ENCODE measurements around the gene C19orf85.

Gene C19orf85

DNA sequence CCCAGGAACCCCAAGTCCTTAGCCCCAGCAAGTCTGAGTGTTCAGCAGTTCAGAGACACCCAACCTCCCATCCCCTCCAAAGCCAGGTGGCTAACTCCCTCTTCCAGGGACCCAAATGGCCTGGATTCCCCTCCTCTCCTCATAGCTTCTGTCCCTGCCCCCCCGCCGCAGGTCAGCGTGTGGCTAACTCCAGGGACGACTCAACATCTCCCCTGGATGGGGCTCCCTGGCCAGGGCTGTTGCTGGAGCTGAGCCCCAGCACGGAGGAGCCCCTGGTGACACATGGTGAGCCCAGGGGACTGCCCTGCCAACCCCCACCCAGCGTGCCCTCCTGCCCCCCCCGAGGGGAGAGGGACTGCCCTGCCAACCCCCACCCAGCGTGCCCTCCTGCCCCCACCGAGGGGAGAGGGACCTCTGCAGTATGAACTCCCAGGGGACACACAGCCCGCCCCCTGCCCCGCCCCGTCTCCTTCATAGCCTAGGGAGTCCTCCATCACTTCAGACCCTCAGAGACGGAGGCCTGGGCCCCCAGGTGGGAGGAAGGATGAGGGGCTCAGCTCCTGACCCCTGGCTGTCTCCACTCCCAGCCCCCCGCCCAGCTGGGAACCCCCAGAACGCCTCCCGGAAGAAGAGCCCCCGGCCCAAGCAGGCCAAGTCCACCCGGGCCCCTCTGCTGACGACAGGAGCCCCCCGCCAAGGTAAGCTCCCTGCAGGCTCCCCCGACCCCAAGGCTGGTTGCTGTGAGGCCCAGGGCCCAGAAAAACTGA lies 25.3 kb upstream of the C19orf85 start:
- no peak for DNase-seq

DNA sequence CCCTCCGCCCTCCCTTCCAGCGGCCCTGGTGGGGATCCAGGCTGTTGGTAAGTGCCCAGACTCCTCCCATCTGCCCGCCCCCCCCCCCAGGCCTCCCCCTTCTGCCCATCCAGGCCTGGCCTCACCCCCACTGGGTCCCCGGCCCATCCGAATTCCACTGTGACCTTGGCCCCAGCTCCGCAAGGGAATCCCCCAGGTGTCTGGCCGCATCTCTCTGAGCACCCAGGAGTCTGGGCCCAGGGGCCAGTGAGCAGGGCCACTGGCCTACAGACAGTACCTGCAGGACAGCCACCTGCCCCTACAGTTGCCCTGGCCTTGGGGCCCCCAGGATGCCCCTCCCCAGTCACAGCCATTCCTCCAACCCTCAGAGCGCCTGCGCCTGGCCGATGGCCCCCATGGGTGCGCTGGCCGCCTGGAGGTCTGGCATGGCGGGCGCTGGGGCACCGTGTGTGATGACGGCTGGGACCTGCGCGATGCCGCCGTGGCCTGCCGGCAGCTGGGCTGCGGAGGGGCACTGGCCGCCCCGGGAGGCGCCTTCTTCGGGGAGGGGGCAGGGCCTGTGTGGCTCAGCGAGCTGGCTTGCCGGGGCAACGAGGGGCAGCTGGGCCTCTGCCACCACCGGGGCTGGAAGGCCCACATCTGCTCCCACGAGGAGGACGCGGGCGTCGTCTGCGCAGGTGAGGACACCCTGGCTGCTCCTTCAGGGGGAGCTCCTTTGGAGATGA lies 24.6 kb upstream of the C19orf85 start:
- DNase-seq = no peak

DNA sequence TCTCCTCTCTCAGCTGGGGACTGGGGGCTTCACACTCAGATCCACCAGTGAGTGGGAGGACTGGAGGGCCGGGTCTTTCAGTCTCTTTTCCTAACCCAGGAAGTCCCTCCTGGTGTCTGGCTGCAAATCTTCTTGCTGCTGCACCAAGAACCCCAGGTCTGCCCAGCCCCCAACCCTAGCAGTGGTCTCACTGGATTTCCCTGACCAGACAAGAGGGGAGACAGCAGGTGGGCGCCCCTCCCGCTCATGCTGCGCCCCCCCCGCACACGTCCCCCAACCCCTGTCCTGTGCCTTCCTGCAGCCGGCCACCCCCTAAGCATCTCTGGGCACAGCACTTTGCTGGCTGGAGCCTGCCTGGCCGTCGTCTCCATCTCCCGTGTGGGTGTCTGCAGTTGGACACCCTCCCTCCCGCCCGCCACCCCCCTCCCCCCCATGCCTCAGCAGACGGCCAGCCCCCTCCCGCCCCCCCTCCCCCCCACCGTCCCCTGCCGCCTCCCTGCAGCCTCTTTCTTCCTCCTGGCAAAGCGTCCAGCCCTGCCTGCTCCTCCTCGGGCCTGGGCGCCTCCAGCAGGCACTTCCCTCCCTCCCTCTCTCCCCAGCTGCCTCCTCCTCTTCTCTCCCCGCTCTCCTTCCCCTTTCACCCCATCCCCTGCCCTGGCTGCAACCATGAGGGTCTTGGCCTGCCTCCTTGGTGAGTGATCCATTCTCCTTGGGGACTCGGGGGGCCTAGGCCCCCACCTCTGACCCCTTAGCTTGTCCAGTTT lies 23.6 kb upstream of the C19orf85 start, which contains the start of gene SSC5D:
Gene SSC5D, plus strand, starts transcription at position 513 of the 764 bp plus-strand sequence. Its CDS starts 154 bp downstream, at position 667.
- DNase-seq = no peak

DNA sequence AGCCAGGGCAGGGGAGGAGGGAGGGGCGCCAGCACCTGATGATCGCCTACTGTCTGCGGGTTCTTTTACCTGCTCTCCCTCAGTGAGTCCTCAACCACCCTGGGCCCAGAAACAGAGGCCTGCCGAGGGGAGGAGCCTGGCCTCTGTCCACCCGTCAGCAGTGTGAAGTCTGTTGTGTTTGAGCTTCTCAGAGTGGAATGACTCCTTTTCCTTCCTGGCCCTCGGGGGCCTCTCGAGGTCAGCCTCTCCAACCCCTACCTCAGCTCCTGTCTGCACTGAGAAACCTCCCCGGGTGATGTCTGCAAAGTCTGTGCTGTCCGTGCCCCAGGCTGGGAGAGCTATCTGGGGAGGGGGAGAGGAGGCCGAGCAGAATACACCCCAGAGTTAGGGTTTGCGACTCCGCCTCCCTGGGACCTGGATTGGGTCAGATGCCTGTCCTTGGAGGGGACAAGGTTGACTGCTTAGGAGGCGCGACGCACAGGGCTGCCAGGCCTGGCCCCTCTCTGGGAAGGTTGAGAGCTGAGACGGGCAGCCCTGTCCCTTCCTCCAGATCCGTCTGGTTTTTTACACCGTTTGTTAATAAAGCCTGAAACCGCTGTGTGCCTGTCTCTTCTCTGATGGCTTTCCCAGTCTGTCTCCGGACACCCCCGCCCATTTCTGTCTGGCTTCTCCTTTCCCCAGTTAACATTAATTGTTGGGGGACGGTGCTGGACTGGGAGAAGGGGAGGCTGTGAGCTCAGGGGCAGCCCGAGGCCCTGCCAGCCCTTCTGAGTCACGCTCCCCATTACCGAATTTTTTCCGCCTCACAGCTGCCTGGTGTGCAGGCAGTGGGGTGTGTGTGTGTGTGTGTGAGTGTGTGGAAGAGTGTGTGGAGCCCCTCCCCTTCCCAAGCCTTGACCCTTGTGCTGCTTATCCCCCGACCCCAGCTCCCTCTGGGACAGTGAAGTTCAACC lies 22.7 kb upstream of the C19orf85 start:
- no peak for DNase-seq

DNA sequence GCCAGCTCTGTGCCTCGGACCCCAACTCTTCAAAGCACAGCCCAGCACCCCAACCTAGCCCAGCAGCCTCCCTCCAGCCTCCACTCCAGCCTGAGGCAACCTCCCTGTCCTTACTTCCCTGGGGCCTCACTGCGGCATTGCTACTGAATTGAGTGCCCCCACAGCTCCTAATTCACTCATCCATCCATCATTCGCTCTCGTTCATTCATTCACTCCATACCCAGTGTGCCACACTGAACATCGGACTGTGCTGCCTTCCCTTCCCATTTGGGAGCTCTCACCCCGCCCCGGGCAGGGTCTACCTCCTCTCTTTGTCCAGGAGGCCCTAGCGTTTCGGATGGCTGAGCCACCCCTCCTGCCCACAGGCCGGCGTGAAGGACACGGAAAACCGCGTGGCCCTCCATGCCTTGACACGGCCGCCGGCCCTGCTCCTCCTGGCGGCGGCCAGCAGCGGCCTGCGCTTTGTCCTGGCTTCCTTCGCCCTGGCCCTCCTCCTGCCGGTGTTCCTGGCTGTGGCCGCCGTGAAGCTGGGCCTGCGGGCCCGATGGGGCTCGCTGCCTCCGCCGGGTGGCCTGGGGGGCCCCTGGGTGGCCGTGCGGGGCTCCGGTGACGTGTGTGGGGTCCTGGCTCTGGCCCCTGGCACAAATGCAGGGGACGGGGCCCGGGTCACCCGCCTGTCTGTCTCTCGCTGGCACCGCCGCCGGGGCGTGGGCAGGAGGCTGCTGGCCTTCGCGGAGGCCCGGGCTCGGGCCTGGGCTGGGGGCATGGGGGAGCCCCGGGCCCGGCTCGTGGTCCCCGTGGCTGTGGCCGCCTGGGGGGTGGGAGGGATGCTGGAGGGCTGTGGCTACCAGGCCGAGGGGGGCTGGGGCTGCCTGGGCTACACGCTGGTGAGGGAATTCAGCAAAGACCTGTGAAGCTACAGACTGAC lies 21.8 kb upstream of the C19orf85 start:
- DNase-seq = no peak

DNA sequence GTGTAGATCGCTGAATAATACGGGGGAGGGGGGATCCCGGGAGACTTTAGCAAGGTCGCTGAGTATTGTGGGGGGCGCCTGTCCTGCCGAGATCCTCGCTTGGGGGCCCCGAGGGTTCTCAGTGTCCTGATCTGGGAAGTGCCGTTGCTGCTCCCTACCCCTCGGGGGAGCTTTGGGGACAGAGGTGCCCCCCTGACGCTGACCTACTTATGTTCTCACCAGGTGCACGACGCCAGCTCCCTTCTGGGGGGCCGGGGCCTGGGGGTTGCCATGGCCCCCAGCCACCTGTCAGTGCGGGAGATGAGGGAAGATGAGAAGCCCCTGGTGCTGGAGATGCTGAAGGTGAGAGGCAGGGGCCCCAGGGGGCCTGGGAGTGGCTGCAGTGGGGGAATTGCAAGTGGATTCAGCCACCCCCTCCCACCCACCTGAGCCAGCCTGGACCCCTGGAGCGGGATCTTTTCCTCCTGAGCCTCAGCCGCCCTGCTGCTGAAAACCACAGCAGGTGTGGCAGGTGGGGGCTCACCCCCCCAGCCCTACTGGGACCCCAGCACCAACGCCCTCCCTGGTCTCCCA lies 21.0 kb upstream of the C19orf85 start:
- no peak for DNase-seq

DNA sequence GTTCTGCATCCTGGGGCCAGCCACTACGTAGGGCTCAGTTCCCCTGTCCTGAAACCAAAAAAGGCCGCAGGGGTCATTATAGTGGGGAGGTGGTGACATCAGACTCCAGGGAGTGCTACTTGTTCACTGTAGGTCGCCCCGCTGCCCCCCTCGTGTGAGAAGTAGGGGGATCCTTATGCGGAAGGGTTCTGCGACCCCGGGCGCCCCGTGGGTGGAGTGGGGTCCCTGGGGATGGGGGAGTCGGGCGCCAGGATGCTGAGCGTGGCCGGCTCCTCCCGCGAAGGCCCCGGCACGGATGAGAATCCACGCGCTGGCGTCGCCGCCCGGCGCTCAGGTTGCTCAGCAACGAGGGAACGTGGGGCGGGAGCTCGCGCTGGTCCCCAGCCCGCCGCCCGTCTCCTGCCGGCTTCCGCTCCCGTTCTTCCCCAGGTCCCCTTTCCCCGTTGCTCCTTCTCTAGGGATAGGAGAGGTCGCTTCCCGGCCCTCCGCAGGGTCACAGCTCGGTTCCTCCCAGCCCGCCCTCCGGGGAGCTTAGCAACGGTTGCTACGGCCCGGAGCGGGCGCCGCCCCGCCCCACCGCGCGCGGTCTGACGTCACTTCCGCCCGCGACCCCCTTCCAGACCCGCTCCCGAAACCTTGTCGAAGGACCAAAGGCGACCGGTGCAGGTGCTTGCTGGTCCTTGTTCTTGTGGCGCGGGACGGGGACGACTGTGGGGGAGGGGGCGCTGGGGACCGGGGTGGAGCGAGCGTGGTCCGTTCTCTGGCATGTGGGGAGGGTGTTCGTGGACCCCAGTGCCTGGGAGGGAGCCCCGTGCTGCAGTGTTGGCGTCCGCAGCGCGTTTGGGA lies 20.3 kb upstream of the C19orf85 start, which contains the start of gene NAT14:
Gene NAT14, plus strand, starts transcription at position 596 of the 846 bp plus-strand sequence. CDS start 521 bp downstream, outside the sequence.
- no peak for DNase-seq

DNA sequence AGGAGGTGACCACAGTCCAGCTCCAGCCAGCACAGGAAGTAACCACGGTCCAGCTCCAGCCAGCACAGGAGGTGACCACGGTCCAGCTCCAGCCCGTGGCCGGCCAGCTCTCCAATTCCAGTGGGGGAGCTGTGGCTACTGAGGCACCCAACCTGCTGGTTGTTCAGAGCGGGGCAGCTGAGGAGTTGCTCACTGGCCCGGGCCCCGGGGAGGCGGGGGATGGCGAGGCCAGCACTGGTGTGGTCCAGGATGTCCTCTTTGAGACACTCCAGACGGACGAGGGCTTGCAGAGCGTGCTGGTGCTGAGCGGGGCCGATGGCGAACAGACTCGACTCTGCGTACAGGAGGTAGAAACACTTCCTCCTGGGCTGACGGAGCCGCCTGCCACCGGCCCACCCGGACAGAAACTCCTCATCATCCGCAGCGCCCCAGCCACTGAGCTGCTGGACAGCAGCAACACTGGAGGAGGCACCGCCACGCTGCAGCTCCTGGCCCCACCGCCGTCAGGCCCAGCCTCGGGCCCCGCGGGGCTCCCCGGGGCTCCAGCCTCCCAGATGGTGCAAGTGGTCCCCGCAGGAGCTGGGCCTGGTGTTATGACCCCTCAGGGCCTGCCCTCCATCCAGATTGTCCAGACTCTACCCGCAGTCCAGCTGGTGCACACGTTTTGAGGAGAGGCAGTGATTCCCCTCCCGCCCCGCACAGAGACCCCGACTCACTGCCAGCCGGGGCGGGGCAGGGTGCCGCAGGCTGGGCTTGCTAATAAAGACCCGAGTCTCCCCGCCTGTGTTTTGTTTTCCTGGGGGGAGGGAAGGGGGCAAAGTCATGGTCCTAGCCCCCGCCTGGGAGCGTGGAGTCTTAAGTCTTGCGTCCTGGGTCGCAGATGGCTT lies 19.4 kb upstream of the C19orf85 start:
- no peak for DNase-seq

DNA sequence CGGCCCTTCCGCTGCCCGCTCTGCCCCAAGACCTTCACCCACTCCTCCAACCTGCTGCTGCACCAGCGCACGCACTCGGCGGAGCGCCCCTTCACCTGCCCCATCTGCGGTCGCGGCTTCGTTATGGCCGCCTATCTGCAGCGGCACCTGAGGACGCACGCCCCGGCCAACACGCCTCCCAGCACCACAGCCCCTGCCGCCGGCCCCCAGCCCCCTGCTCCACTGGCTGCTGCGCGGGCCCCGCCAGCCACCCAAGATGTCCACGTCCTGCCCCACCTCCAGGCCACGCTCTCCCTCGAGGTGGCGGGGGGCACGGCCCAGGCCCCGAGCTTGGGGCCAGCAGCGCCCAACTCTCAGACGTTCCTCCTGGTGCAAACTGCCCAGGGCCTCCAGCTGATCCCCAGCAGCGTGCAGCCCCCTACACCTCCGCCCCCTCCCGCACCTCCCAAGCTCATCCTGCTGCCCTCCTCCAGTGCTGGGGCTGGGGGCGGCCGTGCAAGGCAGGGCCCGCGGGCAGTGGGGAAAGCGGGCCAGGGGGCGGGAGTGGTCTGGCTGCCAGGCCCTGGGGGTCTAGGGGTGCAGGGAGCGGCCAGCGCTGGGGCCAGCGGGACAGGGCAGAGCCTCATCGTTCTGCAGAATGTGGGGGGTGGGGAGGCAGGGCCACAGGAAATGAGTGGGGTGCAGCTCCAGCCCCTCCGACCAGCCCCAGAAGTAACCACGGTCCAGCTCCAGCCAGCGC lies 18.6 kb upstream of the C19orf85 start:
- no peak for DNase-seq

DNA sequence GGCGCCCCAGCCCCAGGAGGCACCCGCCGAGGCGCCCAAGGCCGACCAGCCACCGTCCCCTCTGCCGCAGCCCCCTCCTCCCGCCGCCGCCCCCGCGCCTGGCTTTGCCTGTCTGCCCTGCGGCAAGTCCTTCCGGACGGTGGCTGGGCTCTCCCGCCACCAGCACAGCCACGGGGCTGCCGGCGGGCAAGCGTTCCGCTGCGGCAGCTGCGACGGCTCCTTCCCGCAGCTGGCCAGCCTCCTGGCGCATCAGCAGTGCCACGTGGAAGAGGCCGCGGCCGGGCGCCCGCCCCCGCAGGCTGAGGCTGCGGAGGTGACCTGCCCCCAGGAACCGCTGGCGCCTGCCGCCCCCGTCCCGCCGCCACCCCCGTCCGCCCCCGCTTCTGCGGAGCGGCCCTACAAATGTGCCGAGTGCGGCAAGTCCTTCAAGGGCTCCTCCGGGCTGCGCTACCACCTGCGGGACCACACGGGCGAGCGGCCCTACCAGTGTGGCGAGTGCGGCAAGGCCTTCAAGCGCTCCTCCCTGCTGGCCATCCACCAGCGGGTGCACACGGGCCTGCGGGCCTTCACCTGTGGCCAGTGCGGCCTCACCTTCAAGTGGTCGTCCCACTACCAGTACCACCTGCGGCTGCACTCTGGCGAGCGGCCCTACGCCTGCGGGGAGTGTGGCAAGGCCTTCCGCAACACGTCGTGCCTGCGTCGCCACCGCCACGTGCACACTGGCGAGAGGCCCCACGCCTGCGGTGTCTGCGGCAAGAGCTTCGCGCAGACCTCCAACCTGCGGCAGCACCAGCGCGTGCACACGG lies 17.8 kb upstream of the C19orf85 start:
- DNase-seq = no peak

DNA sequence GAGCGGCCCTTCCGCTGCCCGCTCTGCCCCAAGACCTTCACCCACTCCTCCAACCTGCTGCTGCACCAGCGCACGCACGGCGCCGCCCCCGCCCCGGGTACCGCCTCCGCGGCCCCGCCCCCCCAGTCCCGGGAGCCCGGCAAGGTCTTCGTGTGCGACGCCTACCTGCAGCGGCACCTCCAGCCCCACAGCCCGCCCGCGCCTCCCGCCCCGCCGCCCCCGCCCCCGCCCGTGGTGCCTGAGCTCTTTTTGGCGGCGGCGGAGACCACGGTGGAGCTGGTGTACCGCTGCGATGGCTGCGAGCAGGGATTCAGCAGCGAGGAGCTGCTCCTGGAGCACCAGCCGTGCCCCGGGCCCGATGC lies 17.2 kb upstream of the C19orf85 start:
- DNase-seq = no peak

DNA sequence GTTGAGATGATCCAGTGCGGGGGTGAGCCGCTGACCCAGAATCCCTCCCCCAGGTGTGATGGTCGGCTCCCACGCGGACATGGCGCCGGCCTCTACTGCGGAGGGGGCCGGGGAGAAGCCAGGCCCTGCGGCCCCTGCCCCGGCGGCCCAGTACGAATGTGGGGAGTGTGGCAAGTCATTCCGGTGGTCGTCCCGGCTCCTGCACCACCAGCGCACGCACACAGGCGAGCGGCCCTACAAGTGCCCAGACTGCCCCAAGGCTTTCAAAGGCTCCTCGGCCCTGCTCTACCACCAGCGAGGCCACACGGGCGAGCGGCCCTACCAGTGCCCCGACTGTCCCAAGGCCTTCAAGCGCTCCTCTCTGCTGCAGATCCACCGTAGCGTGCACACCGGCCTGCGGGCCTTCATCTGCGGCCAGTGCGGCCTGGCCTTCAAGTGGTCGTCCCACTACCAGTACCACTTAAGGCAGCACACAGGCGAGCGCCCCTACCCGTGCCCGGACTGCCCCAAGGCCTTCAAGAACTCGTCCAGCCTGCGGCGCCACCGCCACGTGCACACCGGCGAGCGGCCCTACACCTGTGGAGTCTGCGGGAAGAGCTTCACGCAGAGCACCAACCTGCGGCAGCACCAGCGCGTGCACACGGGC lies 16.7 kb upstream of the C19orf85 start:
- no peak for DNase-seq

DNA sequence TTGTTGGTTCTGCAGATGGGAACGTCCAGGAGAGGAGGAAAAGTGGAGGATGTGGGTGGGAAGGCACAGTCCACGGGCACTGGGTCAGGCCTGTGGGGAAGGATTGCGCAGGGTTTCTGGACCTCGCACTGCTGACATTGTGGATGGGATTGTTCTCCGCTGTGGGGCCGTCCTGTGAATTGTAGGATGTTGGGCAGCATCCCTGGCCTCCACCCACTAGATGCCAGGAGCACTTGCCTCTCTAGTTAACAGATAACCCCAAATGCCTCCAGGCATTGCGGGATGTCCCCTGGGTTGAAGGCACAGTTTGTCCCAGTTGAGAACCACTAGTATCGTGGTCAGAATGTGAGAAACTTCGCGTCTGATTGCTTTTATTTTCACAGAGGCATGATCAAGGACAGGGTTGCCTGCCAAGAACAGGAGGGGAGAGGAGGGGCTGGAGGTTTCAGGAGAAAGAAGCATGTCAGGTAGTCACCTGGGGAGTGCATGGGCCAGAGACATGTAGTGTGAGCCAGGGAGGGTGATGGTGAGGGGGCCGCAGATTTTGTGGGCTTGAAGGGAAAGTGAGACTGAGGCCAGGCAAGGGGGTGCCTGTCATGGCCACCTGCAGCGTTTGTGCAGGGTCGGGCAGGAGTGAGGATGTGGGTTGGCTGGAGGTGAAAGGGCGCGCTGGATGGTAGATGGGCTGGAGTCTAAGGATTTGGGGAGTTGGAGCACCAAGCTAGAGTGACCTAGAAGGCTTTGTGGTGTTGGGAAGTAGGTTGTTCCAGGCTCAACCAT lies 15.1 kb upstream of the C19orf85 start:
- DNase-seq = no peak

DNA sequence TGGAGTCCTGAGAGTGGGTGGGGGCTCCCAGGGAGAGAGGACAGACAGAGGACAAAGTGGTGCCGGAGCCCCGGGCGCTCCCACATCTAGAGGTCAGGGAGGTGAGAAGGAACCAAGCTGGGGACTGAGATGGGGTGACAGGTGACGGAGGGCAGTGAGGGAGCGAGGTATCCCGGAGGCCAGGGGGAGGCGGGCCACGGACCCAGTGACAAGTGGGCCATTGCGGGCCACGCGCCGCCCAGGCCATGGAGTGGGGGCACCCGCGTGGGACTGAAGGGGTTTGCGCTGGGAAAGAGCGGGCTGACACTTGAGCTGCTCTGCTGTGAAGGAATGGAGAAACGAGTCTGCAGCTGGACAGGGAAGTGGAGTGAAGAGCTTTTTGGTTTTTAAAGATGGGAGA lies 14.5 kb upstream of the C19orf85 start:
- DNase-seq = no peak

DNA sequence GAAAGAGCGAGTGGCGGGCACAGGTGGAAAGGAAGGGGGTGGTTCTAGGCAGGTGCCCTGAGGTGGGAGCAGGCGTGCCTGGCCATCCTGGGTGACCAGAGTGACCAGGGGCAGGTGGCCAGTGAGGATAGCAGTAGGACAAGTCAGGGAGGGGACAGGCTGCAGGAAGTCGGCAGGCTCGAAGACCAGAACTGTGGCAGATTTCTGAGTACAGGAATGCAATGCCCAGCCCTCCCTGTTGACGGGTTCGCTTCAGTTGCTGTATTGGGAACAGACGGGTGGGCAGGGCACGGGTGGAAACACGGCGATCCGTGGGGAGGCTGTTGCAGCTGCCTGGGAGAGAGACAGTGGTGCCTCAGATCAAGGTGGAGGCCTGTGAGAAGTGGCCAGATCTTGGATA lies 13.8 kb upstream of the C19orf85 start:
- DNase-seq = no peak

DNA sequence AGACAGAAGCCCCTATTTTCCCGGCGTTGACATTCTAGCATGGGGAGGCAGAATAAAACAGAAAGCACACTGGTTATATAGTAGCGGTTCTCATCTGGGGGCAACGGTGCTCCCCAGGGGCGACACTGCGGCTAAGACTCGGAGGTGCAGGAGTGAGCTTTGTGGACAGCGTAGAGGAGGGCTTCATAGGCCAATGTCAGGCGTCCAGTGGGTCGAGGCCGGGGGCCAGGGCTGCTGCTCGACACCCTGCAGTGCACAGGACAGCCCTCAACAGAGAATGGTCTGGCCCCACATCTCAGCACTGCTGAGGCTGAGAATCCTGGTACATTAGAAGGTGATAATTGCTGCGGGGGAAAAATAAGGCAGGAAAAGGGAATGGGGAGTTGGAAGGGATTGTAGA lies 13.4 kb upstream of the C19orf85 start:
- no peak for DNase-seq

Data from inflammatory macrophage treated with lipopolysaccharide for 1 hour (primary cell).